HL-60 (cell line): ENCODE measurements around the gene CDH23.

Experiments
- DNase-seq, 2 experiments: peaks; one replicate each; pipeline ENCODE4 v3.0.0-alpha.2; 2010 to 2020; ENCODE audit warnings: low read depth in 1 of 2, low spot score in 1 of 2
- H3K27ac ChIP-seq: fragments of 250-450 bp; sonication (Bioruptor Pico); replicated peaks from 2 replicates; pipeline ENCODE4 v1.5.1; 2020; ENCODE audit warnings: mild to moderate bottlenecking, moderate library complexity
- H3K27me3 ChIP-seq: fragments of 250-450 bp; sonication (Bioruptor Pico); 2 replicates; pipeline ENCODE4 v1.5.1; 2021; ENCODE audit warnings: mild to moderate bottlenecking, moderate library complexity; ENCODE audit not compliant: insufficient read depth, poor library complexity, severe bottlenecking
- H3K4me3 ChIP-seq: replicated peaks from 2 replicates; pipeline ENCODE4 v1.5.1; 2011; ENCODE audit warnings: mild to moderate bottlenecking, control low read depth, low read length; ENCODE audit not compliant: insufficient read depth
- GABPA ChIP-seq: IDR thresholded peaks from 2 replicates; pipeline ENCODE4 v1.6.1; 2012; ENCODE audit warnings: low read depth
- POLR2AphosphoS5 ChIP-seq: IDR thresholded peaks from 2 replicates; pipeline ENCODE4 v1.6.1; 2012; ENCODE audit warnings: low read depth
- SPI1 ChIP-seq: IDR thresholded peaks from 2 replicates; pipeline ENCODE4 v1.6.1; 2012; ENCODE audit warnings: low read depth, mild to moderate bottlenecking, borderline replicate concordance
- TF ChIP-seq, protein P1 (sequence below): IDR thresholded peaks from 2 replicates; pipeline ENCODE4 v1.6.1; 2012; ENCODE audit warnings: low read depth; ENCODE audit not compliant: insufficient replicate concordance
- TF ChIP-seq, protein P2 (sequence below): IDR thresholded peaks from one replicate; pipeline ENCODE4 v1.5.1; 2011; ENCODE audit warnings: low read length, control low read depth, inconsistent platforms; ENCODE audit not compliant: insufficient read depth

The CDH23 gene

DNA sequence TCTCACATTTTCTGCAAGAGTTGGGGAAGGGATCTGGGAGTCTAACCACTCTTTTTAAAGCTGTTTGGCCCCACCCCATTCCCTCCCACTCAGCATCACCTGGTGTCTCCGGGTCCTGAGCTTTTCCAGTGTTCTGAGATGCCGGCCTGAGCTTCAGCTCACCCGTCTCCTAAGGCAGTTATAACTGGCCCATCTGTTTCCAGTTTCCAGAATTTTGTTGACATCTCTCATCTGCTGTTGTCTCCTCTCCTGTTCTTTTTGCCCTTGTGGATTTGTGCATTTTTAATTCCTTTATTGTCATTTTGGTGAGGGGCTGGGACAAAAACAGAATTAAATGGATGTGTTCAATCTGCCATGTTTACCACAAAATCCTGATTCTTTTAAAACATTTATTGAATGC, 162.3 kb downstream of the CDH23 start:
- DNase-seq, result no peak

DNA sequence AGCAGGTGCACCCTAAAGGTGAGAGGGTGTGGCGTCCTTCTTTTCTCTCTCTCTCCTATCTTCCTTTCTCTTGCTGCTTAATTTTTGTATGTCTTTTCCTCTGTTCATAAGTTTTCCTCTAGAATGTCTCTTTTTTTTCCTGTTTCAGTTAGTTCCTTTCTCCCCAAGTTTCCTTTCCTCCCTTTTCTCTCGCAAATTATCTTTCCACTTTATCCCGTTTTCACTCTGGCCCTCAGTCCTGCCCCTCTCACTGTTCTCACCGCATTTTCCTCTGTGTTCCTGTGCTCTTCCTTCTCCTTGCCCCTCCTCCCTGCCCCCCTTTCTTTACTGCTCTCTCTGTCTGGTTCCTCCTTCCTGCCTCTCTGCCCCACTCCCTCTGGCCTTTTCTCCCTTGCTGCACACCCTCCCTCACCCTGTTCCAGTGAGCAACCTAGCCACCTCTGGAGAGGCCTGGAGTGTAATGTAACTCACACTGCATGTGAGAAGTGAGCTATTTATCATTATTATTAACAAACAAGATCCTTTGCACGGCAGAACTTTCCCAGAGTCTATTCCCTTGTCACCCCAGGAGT, 164.4 kb downstream of the CDH23 start:
- TF ChIP-seq SPI1 (no peak), GABPA (no peak), POLR2AphosphoS5 (no peak)
- TF ChIP-seq, protein P1, sequence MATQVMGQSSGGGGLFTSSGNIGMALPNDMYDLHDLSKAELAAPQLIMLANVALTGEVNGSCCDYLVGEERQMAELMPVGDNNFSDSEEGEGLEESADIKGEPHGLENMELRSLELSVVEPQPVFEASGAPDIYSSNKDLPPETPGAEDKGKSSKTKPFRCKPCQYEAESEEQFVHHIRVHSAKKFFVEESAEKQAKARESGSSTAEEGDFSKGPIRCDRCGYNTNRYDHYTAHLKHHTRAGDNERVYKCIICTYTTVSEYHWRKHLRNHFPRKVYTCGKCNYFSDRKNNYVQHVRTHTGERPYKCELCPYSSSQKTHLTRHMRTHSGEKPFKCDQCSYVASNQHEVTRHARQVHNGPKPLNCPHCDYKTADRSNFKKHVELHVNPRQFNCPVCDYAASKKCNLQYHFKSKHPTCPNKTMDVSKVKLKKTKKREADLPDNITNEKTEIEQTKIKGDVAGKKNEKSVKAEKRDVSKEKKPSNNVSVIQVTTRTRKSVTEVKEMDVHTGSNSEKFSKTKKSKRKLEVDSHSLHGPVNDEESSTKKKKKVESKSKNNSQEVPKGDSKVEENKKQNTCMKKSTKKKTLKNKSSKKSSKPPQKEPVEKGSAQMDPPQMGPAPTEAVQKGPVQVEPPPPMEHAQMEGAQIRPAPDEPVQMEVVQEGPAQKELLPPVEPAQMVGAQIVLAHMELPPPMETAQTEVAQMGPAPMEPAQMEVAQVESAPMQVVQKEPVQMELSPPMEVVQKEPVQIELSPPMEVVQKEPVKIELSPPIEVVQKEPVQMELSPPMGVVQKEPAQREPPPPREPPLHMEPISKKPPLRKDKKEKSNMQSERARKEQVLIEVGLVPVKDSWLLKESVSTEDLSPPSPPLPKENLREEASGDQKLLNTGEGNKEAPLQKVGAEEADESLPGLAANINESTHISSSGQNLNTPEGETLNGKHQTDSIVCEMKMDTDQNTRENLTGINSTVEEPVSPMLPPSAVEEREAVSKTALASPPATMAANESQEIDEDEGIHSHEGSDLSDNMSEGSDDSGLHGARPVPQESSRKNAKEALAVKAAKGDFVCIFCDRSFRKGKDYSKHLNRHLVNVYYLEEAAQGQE, result no peak
- TF ChIP-seq, protein P2, sequence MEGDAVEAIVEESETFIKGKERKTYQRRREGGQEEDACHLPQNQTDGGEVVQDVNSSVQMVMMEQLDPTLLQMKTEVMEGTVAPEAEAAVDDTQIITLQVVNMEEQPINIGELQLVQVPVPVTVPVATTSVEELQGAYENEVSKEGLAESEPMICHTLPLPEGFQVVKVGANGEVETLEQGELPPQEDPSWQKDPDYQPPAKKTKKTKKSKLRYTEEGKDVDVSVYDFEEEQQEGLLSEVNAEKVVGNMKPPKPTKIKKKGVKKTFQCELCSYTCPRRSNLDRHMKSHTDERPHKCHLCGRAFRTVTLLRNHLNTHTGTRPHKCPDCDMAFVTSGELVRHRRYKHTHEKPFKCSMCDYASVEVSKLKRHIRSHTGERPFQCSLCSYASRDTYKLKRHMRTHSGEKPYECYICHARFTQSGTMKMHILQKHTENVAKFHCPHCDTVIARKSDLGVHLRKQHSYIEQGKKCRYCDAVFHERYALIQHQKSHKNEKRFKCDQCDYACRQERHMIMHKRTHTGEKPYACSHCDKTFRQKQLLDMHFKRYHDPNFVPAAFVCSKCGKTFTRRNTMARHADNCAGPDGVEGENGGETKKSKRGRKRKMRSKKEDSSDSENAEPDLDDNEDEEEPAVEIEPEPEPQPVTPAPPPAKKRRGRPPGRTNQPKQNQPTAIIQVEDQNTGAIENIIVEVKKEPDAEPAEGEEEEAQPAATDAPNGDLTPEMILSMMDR, result no peak
- DNase-seq, result peak in 1 of 2 experiments; percentile 49
- no peak overlapping the region for H3K27ac ChIP-seq
- no peak overlapping the region for H3K4me3 ChIP-seq
- H3K27me3 ChIP-seq, result no peaks in the 10 kb centered on the region

More for the DNA sequence above, 162.3 kb downstream of the CDH23 start:
- Histone ChIP-seq H3K27me3 (no peaks in the 10 kb centered on the region), H3K4me3 (no peak overlapping the region), H3K27ac (no peak overlapping the region)
- TF ChIP-seq, protein P1, result no peak
- TF ChIP-seq POLR2AphosphoS5 (no peak), GABPA (no peak), SPI1 (no peak)
- TF ChIP-seq, protein P2, result no peak

DNA sequence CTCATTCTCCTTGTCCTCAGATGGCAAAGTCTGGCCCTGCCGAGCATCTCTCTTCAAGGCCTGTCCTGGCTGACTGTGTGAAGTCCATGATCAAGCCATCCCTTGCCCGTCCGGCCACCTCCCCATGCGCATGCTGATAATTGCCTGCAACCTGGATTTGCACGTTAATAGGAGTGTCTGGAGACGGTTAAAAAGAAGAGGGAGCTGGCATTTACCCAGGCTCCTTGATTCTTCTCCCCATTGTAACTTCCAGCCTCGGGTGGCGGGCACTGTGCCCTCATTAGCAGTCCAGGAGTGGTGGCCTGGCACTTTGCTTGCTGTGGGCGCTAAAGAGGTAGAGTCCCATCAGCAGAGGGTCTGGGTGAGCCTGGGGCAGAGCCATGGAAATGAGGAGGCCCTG, 165.5 kb downstream of the CDH23 start:
- no peak for TF ChIP-seq SPI1
- TF ChIP-seq, protein P1, result no peak
- TF ChIP-seq POLR2AphosphoS5, result no peak
- no peak for TF ChIP-seq GABPA
- TF ChIP-seq, protein P2, result no peak
- DNase-seq, result no peak
- no peak overlapping the region for H3K27ac ChIP-seq
- H3K4me3 ChIP-seq, result no peak overlapping the region
- no peaks in the 10 kb centered on the region for H3K27me3 ChIP-seq
